Stimulated activated CD4-positive, alpha-beta T cell treated with anti-CD3 and anti-CD28 coated beads, Interleukin-4, amount 100 ng/mL, for 1 hour (primary cell): ENCODE results near the gene NUTF2.
A peak's percentile ranks its signal among the peaks of the same experiment; 100 is the strongest.
"Not testable (repeated sequence)": the region's sequence is repeated elsewhere in the genome, so short reads cannot be mapped to it uniquely, and the experiment has no call there.

Source experiments
- DNase-seq: peaks from one replicate; pipeline ENCODE4 v3.0.0-alpha.2; 2020

The NUTF2 gene

GRCh38 chr16:67888331-67888730 lies 41.6 kb downstream of the NUTF2 start:
- no peak for DNase-seq

- DNase-seq: no peak
Observed at GRCh38 chr16:67892375-67892774, 45.6 kb downstream of the NUTF2 start.

GRCh38 chr16:67892899-67893742 lies 46.4 kb downstream of the NUTF2 start, which contains the start of gene PSKH1:
Gene PSKH1 (plus strand): TSS chr16:67893254. CDS start chr16:67908750, 15,496 bp downstream.
- DNase-seq: peak; percentile 95

- DNase-seq: no peak
Observed at GRCh38 chr16:67893743-67894399, 47.1 kb downstream of the NUTF2 start.

- DNase-seq: no peak
Observed at GRCh38 chr16:67897231-67897630, 50.5 kb downstream of the NUTF2 start.

GRCh38 chr16:67901734-67902133 lies 55.0 kb downstream of the NUTF2 start:
- DNase-seq: no peak

- DNase-seq: no peak
Observed at GRCh38 chr16:67902831-67903230, 56.1 kb downstream of the NUTF2 start.

- DNase-seq: no peak
Observed at GRCh38 chr16:67907397-67908180, 60.9 kb downstream of the NUTF2 start.

GRCh38 chr16:67909056-67909742 lies 62.5 kb downstream of the NUTF2 start:
- no peak for DNase-seq

GRCh38 chr16:67910158-67910557 lies 63.4 kb downstream of the NUTF2 start:
- no peak for DNase-seq

GRCh38 chr16:67914758-67915495 lies 68.2 kb downstream of the NUTF2 start:
- DNase-seq: no peak

GRCh38 chr16:67915496-67915769 lies 68.7 kb downstream of the NUTF2 start:
- not testable (repeated sequence) for DNase-seq

- DNase-seq: no peak
Observed at GRCh38 chr16:67915831-67916723, 69.3 kb downstream of the NUTF2 start.

- DNase-seq: no peak
Observed at GRCh38 chr16:67917140-67917851, 70.6 kb downstream of the NUTF2 start.

GRCh38 chr16:67917852-67918236 lies 71.1 kb downstream of the NUTF2 start:
- DNase-seq: peak; percentile 39

GRCh38 chr16:67919622-67920221 lies 73.0 kb downstream of the NUTF2 start:
- DNase-seq: no peak
